ENCODE measurements around the gene NCS1.
A peak's percentile ranks its signal among the peaks of the same experiment; 100 is the strongest.

The NCS1 gene

GRCh38 chr9:130177898-130178805 lies 5.9 kb downstream of the NCS1 start:
- no peak for DNase-seq

GRCh38 chr9:130179331-130179907 lies 7.2 kb downstream of the NCS1 start:
- no peak for DNase-seq

- DNase-seq: no peak
These were observed 8.3 kb downstream of the NCS1 start for GRCh38 chr9:130180516-130180915.

- no peak for DNase-seq
These were observed 9.6 kb downstream of the NCS1 start for GRCh38 chr9:130181678-130182380.

GRCh38 chr9:130182381-130182909 lies 10.2 kb downstream of the NCS1 start:
- DNase-seq: no peak

GRCh38 chr9:130183133-130183762 lies 11.0 kb downstream of the NCS1 start:
- no peak for DNase-seq

GRCh38 chr9:130185017-130185416 lies 12.8 kb downstream of the NCS1 start:
- DNase-seq: no peak

- DNase-seq: no peak
These were observed 13.4 kb downstream of the NCS1 start for GRCh38 chr9:130185490-130186031.

- DNase-seq: no peak
These were observed 13.8 kb downstream of the NCS1 start for GRCh38 chr9:130186051-130186450.

GRCh38 chr9:130186839-130187522 lies 14.8 kb downstream of the NCS1 start:
- DNase-seq: no peak

GRCh38 chr9:130187523-130187846 lies 15.3 kb downstream of the NCS1 start:
- no peak for DNase-seq

GRCh38 chr9:130188860-130189481 lies 16.8 kb downstream of the NCS1 start:
- DNase-seq: no peak

GRCh38 chr9:130189840-130190239 lies 17.6 kb downstream of the NCS1 start:
- DNase-seq: no peak

GRCh38 chr9:130191068-130191748 lies 19.0 kb downstream of the NCS1 start:
- no peak for DNase-seq

GRCh38 chr9:130191749-130192120 lies 19.5 kb downstream of the NCS1 start:
- DNase-seq: no peak

- peak; percentile 34 for DNase-seq
These were observed 20.3 kb downstream of the NCS1 start for GRCh38 chr9:130192382-130192999.

GRCh38 chr9:130193103-130193502 lies 20.9 kb downstream of the NCS1 start:
- no peak for DNase-seq

- no peak for DNase-seq
These were observed 21.6 kb downstream of the NCS1 start for GRCh38 chr9:130193531-130194377.

GRCh38 chr9:130194378-130194932 lies 22.3 kb downstream of the NCS1 start:
- DNase-seq: no peak
